ENCODE measurements around the gene TDRD9.

The TDRD9 gene

DNA sequence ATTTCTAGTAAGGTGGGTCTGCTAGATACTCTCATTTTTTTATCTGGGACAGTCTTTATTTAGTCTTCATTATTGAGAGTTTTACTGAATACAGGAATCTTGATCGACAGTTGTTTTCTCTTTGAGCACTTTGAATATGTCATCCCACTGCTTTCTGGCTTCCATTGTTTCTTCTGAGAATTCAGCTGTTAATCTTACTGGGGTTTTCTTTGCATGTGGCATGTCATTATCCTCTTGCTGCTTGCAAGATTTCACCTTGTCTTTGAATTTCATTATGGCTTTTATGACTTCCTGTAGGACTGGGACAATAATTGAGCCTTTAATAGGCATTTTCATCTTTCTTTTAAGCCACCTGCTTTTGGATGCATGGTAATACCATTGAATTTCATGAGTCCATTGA is 60.8 kb downstream of the TDRD9 start:
- Histone ChIP-seq H2BK5ac (ENCODE audit: low read length) (no peak overlapping the region), H3K79me1 (ENCODE audit: low read length) (no peaks in the 10 kb centered on the region), H3K4ac (ENCODE audit: low read depth, low read length) (no peak overlapping the region), H2AK5ac (ENCODE audit: low read length) (no peak overlapping the region), H3K4me2 (ENCODE audit: low read length) (no peak overlapping the region), H4K8ac (ENCODE audit: low read depth, low read length) (no peak overlapping the region), H3K79me2 (ENCODE audit: control insufficient read depth, insufficient read depth, low read length) (no peaks in the 10 kb centered on the region), H3K56ac (ENCODE audit: low read length) (no peak overlapping the region), H4K5ac (ENCODE audit: low read length) (no peak overlapping the region), H2BK15ac (replicated peaks; ENCODE audit: low read depth) (no peak overlapping the region), H3K4me1 (ENCODE audit: control insufficient read depth, low read depth, low read length) (no peaks in the 10 kb centered on the region), H3K27ac (ENCODE audit: low read depth, low read length) (no peak overlapping the region), H3K4me3 (ENCODE audit: low read length) (no peak overlapping the region), H3K18ac (ENCODE audit: low read length) (no peak overlapping the region), H3K36me3 (ENCODE audit: control insufficient read depth, insufficient read depth, low read length) (no peaks in the 10 kb centered on the region), H3K27me3 (ENCODE audit: insufficient read depth, low read length, poor library complexity) (no peaks in the 10 kb centered on the region), H3K9ac (ENCODE audit: low read length) (no peak overlapping the region), H2BK120ac (ENCODE audit: low read depth, low read length) (no peak overlapping the region), H3K23ac (ENCODE audit: low read length) (no peak overlapping the region)
- no CpG with 5 or more reads among the region's 1 CpG for WGBS (ENCODE audit: extremely low coverage, insufficient coverage, low lambda C conversion rate)
- DNase-seq, result no peak

DNA sequence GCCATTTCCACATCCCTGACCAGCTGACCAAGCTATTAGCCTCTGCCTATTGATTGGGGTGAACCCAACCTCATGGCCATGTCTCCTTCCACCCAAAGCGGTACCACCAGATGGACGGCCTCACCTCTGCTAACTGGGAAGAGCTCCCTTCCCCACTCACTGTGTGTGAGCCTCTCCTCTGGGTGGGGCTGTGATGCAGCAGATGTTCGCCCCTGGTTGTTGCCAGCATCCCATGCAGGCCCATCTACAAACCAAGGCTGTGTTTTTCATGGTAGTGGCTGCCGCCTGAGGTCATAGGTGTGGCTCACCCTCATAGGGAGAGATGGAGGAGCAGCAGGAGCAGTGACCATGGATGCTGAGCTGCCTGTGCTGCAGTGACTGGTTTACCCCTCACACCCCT is 61.7 kb downstream of the TDRD9 start:
- no peak overlapping the region for H2BK120ac ChIP-seq (ENCODE audit: low read depth, low read length)
- no peak overlapping the region for H4K5ac ChIP-seq (ENCODE audit: low read length)
- no CpG with 5 or more reads among the region's 4 CpGs for WGBS (ENCODE audit: extremely low coverage, insufficient coverage, low lambda C conversion rate)
- no peak overlapping the region for H4K8ac ChIP-seq (ENCODE audit: low read depth, low read length)
- no peak overlapping the region for H2BK5ac ChIP-seq (ENCODE audit: low read length)
- H2AK5ac ChIP-seq (ENCODE audit: low read length), result no peak overlapping the region
- H3K27me3 ChIP-seq (ENCODE audit: insufficient read depth, low read length, poor library complexity), result no peaks in the 10 kb centered on the region
- H3K79me1 ChIP-seq (ENCODE audit: low read length), result no peaks in the 10 kb centered on the region
- H3K36me3 ChIP-seq (ENCODE audit: control insufficient read depth, insufficient read depth, low read length), result no peaks in the 10 kb centered on the region
- H3K79me2 ChIP-seq (ENCODE audit: control insufficient read depth, insufficient read depth, low read length), result no peaks in the 10 kb centered on the region
- no peak overlapping the region for H3K27ac ChIP-seq (ENCODE audit: low read depth, low read length)
- no peaks in the 10 kb centered on the region for H3K4me1 ChIP-seq (ENCODE audit: control insufficient read depth, low read depth, low read length)
- H3K4me2 ChIP-seq (ENCODE audit: low read length), result no peak overlapping the region
- no peak overlapping the region for H2BK15ac ChIP-seq (replicated peaks; ENCODE audit: low read depth)
- H3K56ac ChIP-seq (ENCODE audit: low read length), result no peak overlapping the region
- DNase-seq, result no peak
- no peak overlapping the region for H3K18ac ChIP-seq (ENCODE audit: low read length)
- H3K4me3 ChIP-seq (ENCODE audit: low read length), result no peak overlapping the region
- no peak overlapping the region for H3K23ac ChIP-seq (ENCODE audit: low read length)
- H3K4ac ChIP-seq (ENCODE audit: low read depth, low read length), result no peak overlapping the region
- no peak overlapping the region for H3K9ac ChIP-seq (ENCODE audit: low read length)

DNA sequence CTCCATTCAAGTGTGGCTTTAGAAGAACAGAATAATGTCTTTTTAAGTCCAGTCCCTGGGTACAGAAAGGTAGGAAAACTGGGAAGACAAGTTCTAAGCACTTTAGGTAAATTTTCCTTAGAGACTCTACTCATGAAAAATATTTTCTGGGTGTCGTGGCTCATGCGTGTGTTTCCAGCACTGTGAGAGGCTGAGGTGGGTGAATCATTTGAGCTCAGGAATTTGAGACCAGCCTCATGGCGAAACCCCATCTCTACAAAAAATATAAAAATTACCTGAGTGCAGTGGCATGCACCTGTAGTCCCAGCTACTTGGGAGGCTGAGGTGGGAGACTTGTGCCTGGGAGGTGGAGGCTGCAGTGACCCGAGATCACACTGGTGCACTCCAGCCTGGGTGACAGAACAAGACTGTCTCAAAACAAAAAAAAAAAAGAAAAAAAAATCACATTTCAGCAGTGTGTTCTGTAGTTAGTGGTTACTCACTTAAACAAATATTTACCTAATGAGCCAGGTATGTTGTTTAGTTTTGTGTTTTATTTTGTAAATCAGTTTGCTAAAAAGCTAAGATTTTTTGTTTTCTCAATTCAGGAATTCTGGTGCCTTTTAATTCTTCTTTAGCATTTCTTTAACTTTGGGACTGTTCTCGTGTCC is 66.4 kb downstream of the TDRD9 start:
- Histone ChIP-seq H3K18ac (ENCODE audit: low read length) (no peak overlapping the region), H3K4me3 (ENCODE audit: low read length) (no peak overlapping the region), H2AK5ac (ENCODE audit: low read length) (no peak overlapping the region), H3K56ac (ENCODE audit: low read length) (no peak overlapping the region), H3K4ac (ENCODE audit: low read depth, low read length) (no peak overlapping the region), H4K8ac (ENCODE audit: low read depth, low read length) (no peak overlapping the region), H2BK15ac (replicated peaks; ENCODE audit: low read depth) (no peak overlapping the region), H3K9ac (ENCODE audit: low read length) (no peak overlapping the region), H3K4me1 (ENCODE audit: control insufficient read depth, low read depth, low read length) (no peaks in the 10 kb centered on the region), H3K79me1 (ENCODE audit: low read length) (no peaks in the 10 kb centered on the region), H3K4me2 (ENCODE audit: low read length) (no peak overlapping the region), H3K27ac (ENCODE audit: low read depth, low read length) (no peak overlapping the region), H3K79me2 (ENCODE audit: control insufficient read depth, insufficient read depth, low read length) (no peaks in the 10 kb centered on the region), H4K5ac (ENCODE audit: low read length) (no peak overlapping the region), H2BK120ac (ENCODE audit: low read depth, low read length) (no peak overlapping the region), H3K36me3 (ENCODE audit: control insufficient read depth, insufficient read depth, low read length) (no peaks in the 10 kb centered on the region), H2BK5ac (ENCODE audit: low read length) (no peak overlapping the region), H3K27me3 (ENCODE audit: insufficient read depth, low read length, poor library complexity) (no peaks in the 10 kb centered on the region), H3K23ac (ENCODE audit: low read length) (no peak overlapping the region)
- no CpG with 5 or more reads among the region's 5 CpGs for WGBS (ENCODE audit: extremely low coverage, insufficient coverage, low lambda C conversion rate)
- DNase-seq, result no peak

GRCh38 chr14:103995876-103996275 is 67.6 kb downstream of the TDRD9 start:
- H3K27ac ChIP-seq (ENCODE audit: low read depth, low read length), result no peak overlapping the region

DNA sequence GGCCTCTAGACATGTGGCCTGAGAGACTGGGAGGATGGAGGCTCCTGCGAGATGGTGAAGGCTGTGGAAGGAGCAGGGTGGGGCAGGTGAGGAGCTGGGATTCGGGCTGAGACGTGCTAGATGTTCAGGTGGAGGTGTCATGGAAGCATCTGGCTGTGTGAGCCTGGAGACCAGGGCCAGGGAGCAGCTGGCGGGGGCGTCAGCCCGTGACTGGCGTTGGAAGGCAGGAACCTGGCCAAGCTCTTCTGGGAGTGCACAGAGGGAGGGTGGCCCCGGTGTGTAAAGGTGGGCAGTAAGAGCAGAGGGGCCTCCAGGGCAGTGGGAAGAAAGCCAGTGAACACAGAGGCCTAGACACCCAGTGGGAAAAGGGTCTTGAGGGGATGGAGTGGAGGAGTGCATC is 69.1 kb downstream of the TDRD9 start:
- Histone ChIP-seq H2BK120ac (ENCODE audit: low read depth, low read length) (no peak overlapping the region), H2BK5ac (ENCODE audit: low read length) (no peak overlapping the region)
- WGBS (ENCODE audit: extremely low coverage, insufficient coverage, low lambda C conversion rate), result no CpG with 5 or more reads among the region's 8 CpGs

More at GRCh38 chr14:103995876-103996275, 67.6 kb downstream of the TDRD9 start:
- H2BK5ac ChIP-seq (ENCODE audit: low read length), result no peak overlapping the region
- H2BK15ac ChIP-seq (replicated peaks; ENCODE audit: low read depth), result no peak overlapping the region
- H3K4me3 ChIP-seq (ENCODE audit: low read length), result no peak overlapping the region
- no peak overlapping the region for H2AK5ac ChIP-seq (ENCODE audit: low read length)
- no peaks in the 10 kb centered on the region for H3K79me2 ChIP-seq (ENCODE audit: control insufficient read depth, insufficient read depth, low read length)
- no peaks in the 10 kb centered on the region for H3K27me3 ChIP-seq (ENCODE audit: insufficient read depth, low read length, poor library complexity)
- H3K23ac ChIP-seq (ENCODE audit: low read length), result no peak overlapping the region
- no peak overlapping the region for H3K4me2 ChIP-seq (ENCODE audit: low read length)
- no peak overlapping the region for H3K9ac ChIP-seq (ENCODE audit: low read length)
- H3K79me1 ChIP-seq (ENCODE audit: low read length), result no peaks in the 10 kb centered on the region
- H3K56ac ChIP-seq (ENCODE audit: low read length), result no peak overlapping the region
- H3K36me3 ChIP-seq (ENCODE audit: control insufficient read depth, insufficient read depth, low read length), result no peaks in the 10 kb centered on the region
- H3K4ac ChIP-seq (ENCODE audit: low read depth, low read length), result no peak overlapping the region
- DNase-seq, result no peak
- no peak overlapping the region for H4K8ac ChIP-seq (ENCODE audit: low read depth, low read length)
- no peak overlapping the region for H4K5ac ChIP-seq (ENCODE audit: low read length)
- H3K18ac ChIP-seq (ENCODE audit: low read length), result no peak overlapping the region
- no CpG with 5 or more reads among the region's 5 CpGs for WGBS (ENCODE audit: extremely low coverage, insufficient coverage, low lambda C conversion rate)
- H3K4me1 ChIP-seq (ENCODE audit: control insufficient read depth, low read depth, low read length), result no peaks in the 10 kb centered on the region
- no peak overlapping the region for H2BK120ac ChIP-seq (ENCODE audit: low read depth, low read length)

DNA sequence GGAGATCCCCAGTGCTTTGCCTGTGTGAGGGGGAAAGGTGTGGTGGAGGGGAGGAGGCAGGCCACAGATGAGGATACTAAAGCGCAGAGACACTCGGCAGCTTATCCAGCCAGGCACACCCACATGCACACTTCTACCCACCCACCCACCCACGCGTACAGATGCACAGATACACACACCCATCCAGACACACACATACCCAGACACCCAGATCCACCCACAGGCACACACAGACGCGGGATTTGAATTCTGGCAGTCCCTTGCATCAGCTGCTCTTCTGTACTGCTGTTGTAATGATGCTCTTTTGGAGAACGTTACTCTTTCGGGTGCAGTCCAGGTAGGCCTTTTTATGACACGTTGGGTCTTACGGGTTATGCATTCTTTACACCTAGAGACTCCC is 69.8 kb downstream of the TDRD9 start:
- H3K4me2 ChIP-seq (ENCODE audit: low read length), result no peak overlapping the region
- no peaks in the 10 kb centered on the region for H3K36me3 ChIP-seq (ENCODE audit: control insufficient read depth, insufficient read depth, low read length)
- no peaks in the 10 kb centered on the region for H3K4me1 ChIP-seq (ENCODE audit: control insufficient read depth, low read depth, low read length)
- H3K56ac ChIP-seq (ENCODE audit: low read length), result no peak overlapping the region
- H2BK120ac ChIP-seq (ENCODE audit: low read depth, low read length), result no peak overlapping the region
- H2AK5ac ChIP-seq (ENCODE audit: low read length), result no peak overlapping the region
- H3K79me1 ChIP-seq (ENCODE audit: low read length), result no peaks in the 10 kb centered on the region
- DNase-seq, result no peak
- H3K23ac ChIP-seq (ENCODE audit: low read length), result no peak overlapping the region
- no peaks in the 10 kb centered on the region for H3K27me3 ChIP-seq (ENCODE audit: insufficient read depth, low read length, poor library complexity)
- H3K9ac ChIP-seq (ENCODE audit: low read length), result no peak overlapping the region
- H4K8ac ChIP-seq (ENCODE audit: low read depth, low read length), result no peak overlapping the region
- no CpG with 5 or more reads among the region's 10 CpGs for WGBS (ENCODE audit: extremely low coverage, insufficient coverage, low lambda C conversion rate)
- H4K5ac ChIP-seq (ENCODE audit: low read length), result no peak overlapping the region
- H2BK5ac ChIP-seq (ENCODE audit: low read length), result no peak overlapping the region
- H3K4me3 ChIP-seq (ENCODE audit: low read length), result no peak overlapping the region
- no peak overlapping the region for H3K18ac ChIP-seq (ENCODE audit: low read length)
- no peak overlapping the region for H2BK15ac ChIP-seq (replicated peaks; ENCODE audit: low read depth)
- H3K27ac ChIP-seq (ENCODE audit: low read depth, low read length), result no peak overlapping the region
- no peak overlapping the region for H3K4ac ChIP-seq (ENCODE audit: low read depth, low read length)
- no peaks in the 10 kb centered on the region for H3K79me2 ChIP-seq (ENCODE audit: control insufficient read depth, insufficient read depth, low read length)

More for the DNA sequence above, 69.1 kb downstream of the TDRD9 start:
- Histone ChIP-seq H3K79me1 (ENCODE audit: low read length) (no peaks in the 10 kb centered on the region), H3K4me3 (ENCODE audit: low read length) (no peak overlapping the region), H3K56ac (ENCODE audit: low read length) (no peak overlapping the region), H3K9ac (ENCODE audit: low read length) (no peak overlapping the region), H3K27ac (ENCODE audit: low read depth, low read length) (no peak overlapping the region), H2BK15ac (replicated peaks; ENCODE audit: low read depth) (no peak overlapping the region), H3K23ac (ENCODE audit: low read length) (no peak overlapping the region), H3K4ac (ENCODE audit: low read depth, low read length) (no peak overlapping the region), H3K36me3 (ENCODE audit: control insufficient read depth, insufficient read depth, low read length) (no peaks in the 10 kb centered on the region), H4K8ac (ENCODE audit: low read depth, low read length) (no peak overlapping the region), H4K5ac (ENCODE audit: low read length) (no peak overlapping the region), H3K79me2 (ENCODE audit: control insufficient read depth, insufficient read depth, low read length) (no peaks in the 10 kb centered on the region), H3K18ac (ENCODE audit: low read length) (no peak overlapping the region), H3K4me2 (ENCODE audit: low read length) (no peak overlapping the region), H3K4me1 (ENCODE audit: control insufficient read depth, low read depth, low read length) (no peaks in the 10 kb centered on the region), H3K27me3 (ENCODE audit: insufficient read depth, low read length, poor library complexity) (no peaks in the 10 kb centered on the region), H2AK5ac (ENCODE audit: low read length) (no peak overlapping the region)
- DNase-seq, result no peak
